Neural cell (in vitro differentiated cells): ENCODE results near the gene HOXC9. TPM values are rescaled to one million over a fixed set of nuclear protein-coding genes. Genes with fewer than 3 reads are reported as not detected.

Source experiments
- H2AFZ ChIP-seq: fragments of 200-600, 300-800 bp; sonication (generic), shearing (Covaris generic); 2 replicates; pipeline ENCODE4 v1.6.0; 2014; ENCODE audit warnings: low read depth, mild to moderate bottlenecking, antibody characterized with exemption, low read length, moderate library complexity
- H3F3A ChIP-seq: fragments of 200-600 bp; shearing (Covaris generic); 2 replicates; pipeline ENCODE4 v1.6.1; 2016; ENCODE audit warnings: mild to moderate bottlenecking, moderate library complexity, mixed read lengths, antibody characterized with exemption, low read length; ENCODE audit not compliant: insufficient read depth, poor library complexity, severe bottlenecking
- H3K27ac ChIP-seq: fragments of 200-600, 300-800 bp; sonication (generic), shearing (Covaris generic); 2 replicates; pipeline ENCODE4 v1.5.1; 2014; ENCODE audit warnings: mild to moderate bottlenecking, low read length, moderate library complexity
- H3K27me3 ChIP-seq: fragments of 300-800, 200-600 bp; sonication (generic), shearing (Covaris generic); 2 replicates; pipeline ENCODE4 v1.6.0; 2014; ENCODE audit warnings: mild to moderate bottlenecking, low read depth, low read length, moderate library complexity; ENCODE audit not compliant: insufficient read depth
- H3K36me3 ChIP-seq: fragments of 300-800, 200-600 bp; sonication (generic), shearing (Covaris generic); 2 replicates; pipeline ENCODE4 v1.5.1; 2014; ENCODE audit warnings: mild to moderate bottlenecking, antibody characterized with exemption, low read length, moderate library complexity; ENCODE audit not compliant: insufficient read depth
- H3K4me2 ChIP-seq: fragments of 300-800, 200-600 bp; sonication (generic), shearing (Covaris generic); 2 replicates; pipeline ENCODE4 v1.6.0; 2014; ENCODE audit warnings: mild to moderate bottlenecking, low read length
- H3K4me3 ChIP-seq: fragments of 300-800, 200-600 bp; sonication (generic), shearing (Covaris generic); 2 replicates; pipeline ENCODE4 v1.5.1; 2014; ENCODE audit warnings: mild to moderate bottlenecking, low read length, moderate library complexity
- H3K79me2 ChIP-seq: fragments of 200-600 bp; shearing (Covaris generic); replicated peaks from 2 replicates; pipeline ENCODE4 v1.6.0; 2014; ENCODE audit warnings: mild to moderate bottlenecking, low read length, moderate library complexity; ENCODE audit not compliant: insufficient read depth
- H3K9ac ChIP-seq: fragments of 300-800, 200-600 bp; sonication (generic), shearing (Covaris generic); 2 replicates; pipeline ENCODE4 v1.6.1; 2016; ENCODE audit warnings: mild to moderate bottlenecking, low read length, mixed read lengths
- H3K9me2 ChIP-seq: fragments of 200-600 bp; shearing (Covaris generic); 2 replicates; pipeline ENCODE4 v1.6.1; 2016; ENCODE audit warnings: mild to moderate bottlenecking, low read length, mixed read lengths; ENCODE audit not compliant: insufficient read depth
- H3K9me3 ChIP-seq: fragments of 200-600, 300-800 bp; sonication (generic), shearing (Covaris generic); 2 replicates; pipeline ENCODE4 v1.6.1; 2016; ENCODE audit warnings: mild to moderate bottlenecking, mixed run types, low read length, moderate library complexity, mixed read lengths
- H4K20me1 ChIP-seq: fragments of 200-600 bp; shearing (Covaris generic); 2 replicates; pipeline ENCODE4 v1.6.1; 2016; ENCODE audit warnings: mild to moderate bottlenecking, mixed run types; ENCODE audit not compliant: insufficient read depth
- EZH2 ChIP-seq: fragments of 200-600, 300-800 bp; shearing (Covaris generic), sonication (generic); IDR thresholded peaks from 2 replicates; pipeline ENCODE4 v1.6.1; 2014; ENCODE audit warnings: antibody characterized with exemption, low read length, borderline replicate concordance, mild to moderate bottlenecking; ENCODE audit not compliant: insufficient read depth, poor library complexity, severe bottlenecking
- MXI1 ChIP-seq: fragments of 450-650 bp; conservative IDR thresholded peaks from 2 replicates; pipeline ENCODE4 v1.6.1; 2014; ENCODE audit warnings: antibody characterized with exemption, mild to moderate bottlenecking; ENCODE audit not compliant: poor library complexity, severe bottlenecking
- RAD21 ChIP-seq: fragments of 450-650 bp; conservative IDR thresholded peaks from 2 replicates; pipeline ENCODE4 v1.6.1; 2014; ENCODE audit warnings: antibody characterized with exemption, mild to moderate bottlenecking, moderate library complexity
- SMC3 ChIP-seq: fragments of 450-650 bp; conservative IDR thresholded peaks from 2 replicates; pipeline ENCODE4 v1.6.1; 2014; ENCODE audit warnings: antibody characterized with exemption, mild to moderate bottlenecking, moderate library complexity; ENCODE audit not compliant: poor library complexity
- polyA minus RNA-seq: library from RNA; depleted of rRNA, polyadenylated mRNA; stranded (reverse); fragments of >200 nt; gene quantifications from 2 replicates; pipeline ENCODE4 v1.2.3, GENCODE V29; 2014
- polyA plus RNA-seq: library from polyadenylated mRNA; depleted of rRNA; stranded (reverse); fragments of >200 nt; gene quantifications from 2 replicates; pipeline ENCODE4 v1.2.3, GENCODE V29; 2014
- TF ChIP-seq, protein P1 (sequence below): IDR thresholded peaks from 2 replicates; pipeline ENCODE4 v1.6.1; 2012; ENCODE audit warnings: borderline replicate concordance

HOXC9 gene
- polyA plus RNA-seq (not detected in 2 replicates), polyA minus RNA-seq (not detected in 2 replicates)

DNA sequence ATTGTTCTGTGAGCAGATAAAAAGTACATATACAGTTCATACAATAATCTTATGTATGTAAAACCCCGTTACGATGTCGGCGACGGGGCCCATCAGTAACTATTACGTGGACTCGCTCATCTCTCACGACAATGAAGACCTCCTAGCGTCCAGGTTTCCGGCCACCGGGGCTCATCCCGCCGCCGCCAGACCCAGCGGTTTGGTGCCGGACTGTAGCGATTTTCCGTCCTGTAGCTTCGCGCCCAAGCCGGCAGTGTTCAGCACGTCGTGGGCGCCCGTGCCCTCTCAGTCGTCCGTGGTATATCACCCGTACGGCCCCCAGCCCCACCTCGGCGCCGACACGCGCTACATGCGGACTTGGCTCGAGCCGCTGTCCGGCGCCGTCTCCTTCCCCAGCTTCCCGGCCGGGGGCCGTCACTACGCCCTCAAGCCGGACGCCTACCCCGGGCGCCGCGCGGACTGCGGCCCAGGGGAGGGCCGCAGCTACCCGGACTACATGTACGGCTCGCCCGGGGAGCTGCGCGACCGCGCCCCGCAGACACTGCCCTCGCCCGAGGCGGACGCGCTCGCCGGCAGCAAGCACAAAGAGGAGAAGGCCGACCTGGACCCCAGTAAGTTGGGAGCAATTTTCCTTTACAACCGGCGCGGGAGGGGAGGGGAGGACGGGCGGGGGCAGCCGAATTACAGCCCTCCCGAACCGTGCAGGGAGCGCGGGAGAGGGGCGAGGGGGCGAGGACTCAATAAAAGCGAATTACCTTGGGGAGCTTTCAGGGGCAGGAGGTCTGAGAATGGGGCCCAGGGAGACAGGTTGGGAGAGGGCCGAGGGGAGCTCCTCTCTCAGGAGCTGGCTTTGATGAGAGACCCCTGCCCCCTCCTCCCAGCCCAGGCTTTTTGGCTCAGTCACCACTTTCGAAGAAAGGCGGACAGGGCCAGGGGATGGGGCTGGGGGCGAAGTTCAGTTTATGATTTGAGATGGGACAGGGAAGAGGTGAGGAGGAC is at the start of gene HOXC9:
Gene HOXC9, plus strand, starts transcription at position 46 of the 999 bp plus-strand sequence. Its CDS starts 28 bp downstream, at position 74.
- Histone ChIP-seq H3K36me3 (no peaks in the 10 kb centered on the region), H3K4me3 (peak within 1 kb of the TSS; percentile 31), H3K4me2 (no peak within 1 kb of the TSS), H3K9ac (no peak within 1 kb of the TSS), H3K79me2 (no peaks in the 10 kb centered on the region), H4K20me1 (no peaks in the 10 kb centered on the region), H3K9me2 (no peaks in the 10 kb centered on the region), H2AFZ (no peak within 1 kb of the TSS), H3K9me3 (no peaks in the 10 kb centered on the region), H3K27me3 (peaks cover 100% of the 10 kb centered on the region), H3K27ac (no peak within 1 kb of the TSS), H3F3A (no peaks in the 10 kb centered on the region)
- TF ChIP-seq SMC3 (no peak), EZH2 (peak; percentile 79)

DNA sequence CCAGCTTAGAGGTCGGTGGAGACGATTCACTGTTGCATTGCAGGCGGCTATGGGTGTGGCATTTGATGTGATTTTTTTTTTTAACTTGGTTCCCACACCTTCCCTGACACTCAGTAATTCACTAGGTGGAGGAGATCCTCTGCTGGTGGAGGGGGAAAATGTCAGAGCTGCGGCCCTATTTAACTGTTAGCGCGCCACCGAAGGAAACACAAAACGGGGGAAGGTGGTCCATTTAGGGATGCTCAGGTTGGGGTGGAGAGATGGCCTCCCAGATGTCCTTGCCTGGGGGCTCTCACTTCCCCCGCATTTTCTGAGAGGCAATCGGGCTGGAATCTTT is 49.6 kb upstream of the HOXC9 start:
- H3F3A ChIP-seq, result no peaks in the 10 kb centered on the region
- no peaks in the 10 kb centered on the region for H3K9me2 ChIP-seq
- TF ChIP-seq RAD21 (no peak), SMC3 (no peak), MXI1 (no peak)
- no peak overlapping the region for H2AFZ ChIP-seq
- H3K4me2 ChIP-seq, result no peak overlapping the region
- no peak overlapping the region for H3K9ac ChIP-seq
- H3K4me3 ChIP-seq, result no peak overlapping the region
- H3K27me3 ChIP-seq, result peaks cover 100% of the 10 kb centered on the region
- H3K27ac ChIP-seq, result no peak overlapping the region
- no peaks in the 10 kb centered on the region for H4K20me1 ChIP-seq
- no peaks in the 10 kb centered on the region for H3K79me2 ChIP-seq
- no peaks in the 10 kb centered on the region for H3K36me3 ChIP-seq
- H3K9me3 ChIP-seq, result no peaks in the 10 kb centered on the region

DNA sequence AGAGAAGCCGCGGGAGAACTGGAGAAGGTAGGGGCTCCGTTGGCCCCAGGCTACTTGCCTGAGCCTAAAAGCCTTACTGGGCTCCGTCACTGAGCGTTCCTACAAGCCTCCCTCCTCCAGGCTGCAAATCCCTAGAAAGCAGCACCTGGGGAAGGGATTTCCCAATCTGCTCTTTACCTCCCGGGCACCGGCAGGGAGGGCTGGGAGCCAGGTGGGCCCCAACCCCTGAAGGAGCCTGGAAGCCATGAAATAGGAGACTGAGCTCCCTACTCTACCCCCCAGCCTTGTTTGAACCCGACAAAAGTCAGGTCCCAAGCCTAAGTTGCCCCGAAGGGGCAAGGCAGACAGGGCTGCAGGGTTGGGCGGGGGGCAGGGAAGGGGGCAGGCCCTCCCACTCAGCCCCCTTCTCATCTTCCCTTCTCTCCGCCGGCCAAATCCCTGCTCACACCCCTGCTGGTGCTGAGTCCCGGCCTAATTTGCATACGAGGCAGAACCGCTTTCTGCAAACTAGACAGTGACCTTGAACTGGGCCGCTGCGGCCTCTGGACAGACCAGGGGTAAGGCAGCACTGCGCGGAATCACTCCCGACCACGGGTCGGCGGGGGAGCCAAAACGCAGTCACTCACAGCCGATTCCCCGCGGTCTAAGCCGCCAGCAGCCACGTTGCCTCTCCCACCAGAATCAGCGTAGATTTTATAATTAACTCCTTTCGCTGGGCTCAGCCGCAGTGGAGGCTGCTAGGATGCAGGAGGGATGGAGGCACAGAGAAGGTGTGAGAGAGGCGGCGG is 49.0 kb upstream of the HOXC9 start:
- no peaks in the 10 kb centered on the region for H4K20me1 ChIP-seq
- TF ChIP-seq, protein P1, sequence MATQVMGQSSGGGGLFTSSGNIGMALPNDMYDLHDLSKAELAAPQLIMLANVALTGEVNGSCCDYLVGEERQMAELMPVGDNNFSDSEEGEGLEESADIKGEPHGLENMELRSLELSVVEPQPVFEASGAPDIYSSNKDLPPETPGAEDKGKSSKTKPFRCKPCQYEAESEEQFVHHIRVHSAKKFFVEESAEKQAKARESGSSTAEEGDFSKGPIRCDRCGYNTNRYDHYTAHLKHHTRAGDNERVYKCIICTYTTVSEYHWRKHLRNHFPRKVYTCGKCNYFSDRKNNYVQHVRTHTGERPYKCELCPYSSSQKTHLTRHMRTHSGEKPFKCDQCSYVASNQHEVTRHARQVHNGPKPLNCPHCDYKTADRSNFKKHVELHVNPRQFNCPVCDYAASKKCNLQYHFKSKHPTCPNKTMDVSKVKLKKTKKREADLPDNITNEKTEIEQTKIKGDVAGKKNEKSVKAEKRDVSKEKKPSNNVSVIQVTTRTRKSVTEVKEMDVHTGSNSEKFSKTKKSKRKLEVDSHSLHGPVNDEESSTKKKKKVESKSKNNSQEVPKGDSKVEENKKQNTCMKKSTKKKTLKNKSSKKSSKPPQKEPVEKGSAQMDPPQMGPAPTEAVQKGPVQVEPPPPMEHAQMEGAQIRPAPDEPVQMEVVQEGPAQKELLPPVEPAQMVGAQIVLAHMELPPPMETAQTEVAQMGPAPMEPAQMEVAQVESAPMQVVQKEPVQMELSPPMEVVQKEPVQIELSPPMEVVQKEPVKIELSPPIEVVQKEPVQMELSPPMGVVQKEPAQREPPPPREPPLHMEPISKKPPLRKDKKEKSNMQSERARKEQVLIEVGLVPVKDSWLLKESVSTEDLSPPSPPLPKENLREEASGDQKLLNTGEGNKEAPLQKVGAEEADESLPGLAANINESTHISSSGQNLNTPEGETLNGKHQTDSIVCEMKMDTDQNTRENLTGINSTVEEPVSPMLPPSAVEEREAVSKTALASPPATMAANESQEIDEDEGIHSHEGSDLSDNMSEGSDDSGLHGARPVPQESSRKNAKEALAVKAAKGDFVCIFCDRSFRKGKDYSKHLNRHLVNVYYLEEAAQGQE, result no peak
- TF ChIP-seq EZH2, result peak; percentile 79

More for the DNA sequence above, 49.0 kb upstream of the HOXC9 start:
- no peak overlapping the region for H2AFZ ChIP-seq
- H3K4me3 ChIP-seq, result no peak overlapping the region
- H3K36me3 ChIP-seq, result no peaks in the 10 kb centered on the region
- no peak overlapping the region for H3K4me2 ChIP-seq
- peaks cover 100% of the 10 kb centered on the region for H3K27me3 ChIP-seq
- no peaks in the 10 kb centered on the region for H3K9me2 ChIP-seq
- H3K9me3 ChIP-seq, result no peaks in the 10 kb centered on the region
- H3K9ac ChIP-seq, result no peak overlapping the region
- no peak overlapping the region for H3K27ac ChIP-seq
- no peaks in the 10 kb centered on the region for H3K79me2 ChIP-seq
- H3F3A ChIP-seq, result no peaks in the 10 kb centered on the region
